Measurements from ENCODE around the gene PIGK.

The PIGK gene

GRCh38 chr1:77096496-77097255, 122.6 kb downstream of the PIGK start:
- no peak for DNase-seq (ENCODE audit: low read depth)
- TF ChIP-seq MYC (IDR thresholded peaks at IDR 0.05; ENCODE audit: low read depth, low read length) (no peak), CTCF (IDR thresholded peaks at IDR 0.05; ENCODE audit: low read depth, low read length) (no peak), MAX (IDR thresholded peaks at IDR 0.05; ENCODE audit: low read depth, low read length) (no peak), POLR2A (IDR thresholded peaks at IDR 0.05; ENCODE audit: extremely low read depth, insufficient read length) (no peak)
- no peak overlapping the region for H3K4me3 ChIP-seq (ENCODE audit: low read depth, low read length)

DNA sequence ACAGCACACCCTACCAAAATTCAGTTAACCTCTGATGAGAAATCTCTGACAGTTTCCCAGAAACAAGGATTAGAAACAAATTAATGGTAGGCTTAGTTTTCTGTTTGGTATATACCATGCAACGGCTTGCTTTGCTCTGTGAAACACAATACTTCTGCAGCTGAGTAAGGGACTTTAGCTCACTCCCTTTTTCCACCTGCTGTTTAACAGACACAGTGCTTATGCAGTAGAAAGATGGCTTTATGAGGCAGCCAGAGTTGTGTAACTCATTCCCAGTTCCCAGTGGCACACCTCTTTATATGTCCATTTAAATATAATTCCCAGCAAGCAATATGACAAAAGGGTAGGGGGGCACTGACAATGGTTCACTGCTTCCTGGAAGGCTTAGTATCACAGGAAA, 124.0 kb downstream of the PIGK start:
- TF ChIP-seq MAX (IDR thresholded peaks at IDR 0.05; ENCODE audit: low read depth, low read length) = no peak
- TF ChIP-seq CTCF (IDR thresholded peaks at IDR 0.05; ENCODE audit: low read depth, low read length) = no peak
- TF ChIP-seq MYC (IDR thresholded peaks at IDR 0.05; ENCODE audit: low read depth, low read length) = no peak
- TF ChIP-seq POLR2A (IDR thresholded peaks at IDR 0.05; ENCODE audit: extremely low read depth, insufficient read length) = no peak
- no peak overlapping the region for H3K4me3 ChIP-seq (ENCODE audit: low read depth, low read length)

DNA sequence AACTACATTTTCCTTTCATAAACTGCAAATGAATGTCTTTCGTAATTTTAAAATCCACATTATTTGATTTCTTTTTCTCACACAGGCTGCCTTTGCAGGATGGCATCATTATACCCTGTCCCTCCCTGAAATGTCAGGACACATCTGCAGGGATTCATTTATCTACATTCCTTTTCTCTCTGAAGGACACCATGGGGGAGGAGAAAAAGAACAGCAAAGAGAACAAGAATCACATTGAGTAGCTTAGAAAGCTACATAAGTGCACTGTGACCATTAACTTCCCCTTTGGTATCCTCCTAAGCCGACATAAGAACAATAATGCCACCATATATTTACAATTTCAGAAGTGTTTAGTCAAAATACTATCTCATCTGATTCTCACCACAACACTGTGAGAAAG, 129.5 kb downstream of the PIGK start:
- TF ChIP-seq POLR2A (IDR thresholded peaks at IDR 0.05; ENCODE audit: extremely low read depth, insufficient read length) = no peak
- TF ChIP-seq CTCF (IDR thresholded peaks at IDR 0.05; ENCODE audit: low read depth, low read length) = no peak
- TF ChIP-seq MYC (IDR thresholded peaks at IDR 0.05; ENCODE audit: low read depth, low read length) = no peak
- TF ChIP-seq MAX (IDR thresholded peaks at IDR 0.05; ENCODE audit: low read depth, low read length) = no peak
- no peak overlapping the region for H3K4me3 ChIP-seq (ENCODE audit: low read depth, low read length)
- no peak for DNase-seq (ENCODE audit: low read depth)

More for the DNA sequence above, 124.0 kb downstream of the PIGK start:
- DNase-seq (ENCODE audit: low read depth) = no peak

DNA sequence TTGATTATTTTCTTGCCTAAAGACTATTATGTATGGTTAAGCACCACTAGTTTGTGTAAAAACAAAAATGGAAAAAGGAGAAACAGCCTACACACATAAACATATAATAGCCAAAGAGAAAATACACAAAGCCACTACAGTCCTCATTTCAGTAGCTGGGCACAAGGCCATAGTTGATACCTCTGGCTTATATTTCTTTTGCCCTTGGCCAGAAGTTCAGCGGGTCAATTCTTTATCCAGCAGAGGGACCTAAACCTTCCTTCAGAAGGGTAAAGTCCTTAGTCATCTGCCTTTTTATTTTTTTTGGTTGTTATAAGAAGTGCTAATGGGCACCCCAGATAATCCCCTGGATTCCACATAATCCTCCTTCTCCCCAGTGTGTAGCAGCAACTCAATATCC, 134.1 kb downstream of the PIGK start:
- TF ChIP-seq POLR2A (IDR thresholded peaks at IDR 0.05; ENCODE audit: extremely low read depth, insufficient read length) (no peak), MYC (IDR thresholded peaks at IDR 0.05; ENCODE audit: low read depth, low read length) (no peak), MAX (IDR thresholded peaks at IDR 0.05; ENCODE audit: low read depth, low read length) (no peak), CTCF (IDR thresholded peaks at IDR 0.05; ENCODE audit: low read depth, low read length) (no peak)
- H3K4me3 ChIP-seq (ENCODE audit: low read depth, low read length) = no peak overlapping the region
- DNase-seq (ENCODE audit: low read depth) = no peak

- no peak for TF ChIP-seq MAX (IDR thresholded peaks at IDR 0.05; ENCODE audit: low read depth, low read length)
- H3K4me3 ChIP-seq (ENCODE audit: low read depth, low read length) = no peak overlapping the region
- no peak for DNase-seq (ENCODE audit: low read depth)
Measured at GRCh38 chr1:77084457-77084856, 134.8 kb downstream of the PIGK start.

GRCh38 chr1:77081834-77082233, 137.4 kb downstream of the PIGK start:
- TF ChIP-seq MAX (IDR thresholded peaks at IDR 0.05; ENCODE audit: low read depth, low read length) (no peak), CTCF (IDR thresholded peaks at IDR 0.05; ENCODE audit: low read depth, low read length) (no peak), POLR2A (IDR thresholded peaks at IDR 0.05; ENCODE audit: extremely low read depth, insufficient read length) (no peak), MYC (IDR thresholded peaks at IDR 0.05; ENCODE audit: low read depth, low read length) (no peak)
- H3K4me3 ChIP-seq (ENCODE audit: low read depth, low read length) = no peak overlapping the region
- DNase-seq (ENCODE audit: low read depth) = no peak
